ENCODE results near the gene LHX8. TPM values are rescaled to one million over a fixed set of nuclear protein-coding genes. Genes with fewer than 3 reads are reported as not detected.

LHX8 gene
- total RNA-seq, 1 experiment from 2014 or later = 0.37 TPM

- peaks cover 9% of the 10 kb centered on the region for H3K36me3 Mint-ChIP-seq
- H3K27me3 Mint-ChIP-seq (ENCODE audit: low read depth) = peaks cover 2% of the 10 kb centered on the region; the same call in 1 of the 2 replicates
- ChIA-PET CTCF (interaction anchor here (0.8 kb wide), 1 partner anchor 11 kb away, joined by 3 read pairs; no protein-coding TSS in a partner anchor), POLR2A (interaction anchor here (0.7 kb wide), 1 partner anchor 695 kb away, joined by 3 read pairs; no protein-coding TSS in a partner anchor)
- TF ChIP-seq ZNF425 (CRISPR knock-in tag; conservative IDR thresholded peaks at IDR 0.05) = no peak
- no peak for TF ChIP-seq SOX15 (CRISPR knock-in tag; IDR thresholded peaks at IDR 0.05)
- no peak for TF ChIP-seq ZNF121 (CRISPR knock-in tag; IDR thresholded peaks at IDR 0.05)
- no peak for TF ChIP-seq ZNF232 (CRISPR knock-in tag; IDR thresholded peaks at IDR 0.05)
- TF ChIP-seq MXD4 (CRISPR knock-in tag; IDR thresholded peaks at IDR 0.05; ENCODE audit: borderline replicate concordance) = no peak
- no peak for TF ChIP-seq ZNF263 (CRISPR knock-in tag; IDR thresholded peaks at IDR 0.05; ENCODE audit: low read depth)
- TF ChIP-seq ZNF138 (CRISPR knock-in tag; conservative IDR thresholded peaks at IDR 0.05) = no peak
- TF ChIP-seq JUN (CRISPR knock-in tag; IDR thresholded peaks at IDR 0.05) = no peak
- TF ChIP-seq NFYB (CRISPR knock-in tag; conservative IDR thresholded peaks at IDR 0.05; ENCODE audit: low read depth) = no peak
- no peak for TF ChIP-seq USF2 (CRISPR knock-in tag; IDR thresholded peaks at IDR 0.05)
- no peak for TF ChIP-seq TP53 (CRISPR knock-in tag; IDR thresholded peaks at IDR 0.05)
- no peak for TF ChIP-seq RELA (CRISPR knock-in tag; IDR thresholded peaks at IDR 0.05; ENCODE audit: borderline replicate concordance)
- no peak for TF ChIP-seq PRRX2 (CRISPR knock-in tag; IDR thresholded peaks at IDR 0.05)
- no peak for TF ChIP-seq IRF1 (CRISPR knock-in tag; IDR thresholded peaks at IDR 0.05)
- TF ChIP-seq ELF4 (CRISPR knock-in tag; IDR thresholded peaks at IDR 0.05; ENCODE audit: low read depth) = no peak
- no peak for TF ChIP-seq ARID4B (CRISPR knock-in tag; IDR thresholded peaks at IDR 0.05; ENCODE audit: borderline replicate concordance)
- TF ChIP-seq CDX4 (CRISPR knock-in tag; IDR thresholded peaks at IDR 0.05; ENCODE audit: borderline replicate concordance) = no peak
- TF ChIP-seq STAT6 (CRISPR knock-in tag; conservative IDR thresholded peaks at IDR 0.05; ENCODE audit: low read depth) = no peak
- TF ChIP-seq ZSCAN18 (CRISPR knock-in tag; IDR thresholded peaks at IDR 0.05) = no peak
- DNase-seq (ENCODE audit: low spot score) (no peak), ATAC-seq (no peak)
- H3K27ac Mint-ChIP-seq = no peak overlapping the region
- peaks cover 9% of the 10 kb centered on the region for H3K4me1 Mint-ChIP-seq
- H3K4me3 Mint-ChIP-seq = no peak overlapping the region
- peaks cover 19% of the 10 kb centered on the region; the same call in 1 of the 2 replicates for H3K9me3 Mint-ChIP-seq
Observed at GRCh38 chr1:75115654-75116053, 18.5 kb upstream of the LHX8 start.

All from WTC11 (cell line).